PC-3 (cell line): ENCODE data around the gene ADAD2.

Source experiments
- EZH2 ChIP-seq: fragments of 300-600 bp; sonication (generic); IDR thresholded peaks from one replicate; pipeline ENCODE4 v1.6.1; 2017; ENCODE audit warnings: antibody characterized with exemption, mild to moderate bottlenecking, low read length; ENCODE audit not compliant: unreplicated experiment
- EZH2phosphoT487 ChIP-seq: fragments of 300-600 bp; sonication (generic); IDR thresholded peaks from 2 replicates; pipeline ENCODE4 v1.6.1; 2018; ENCODE audit warnings: mild to moderate bottlenecking, antibody characterized with exemption, low read length, borderline replicate concordance
- TF ChIP-seq, protein P1 (sequence below): fragments of 300-600 bp; sonication (generic); conservative IDR thresholded peaks from 2 replicates; pipeline ENCODE4 v1.5.1; 2017; ENCODE audit warnings: antibody characterized with exemption, low read depth, mild to moderate bottlenecking, low read length

DNA sequence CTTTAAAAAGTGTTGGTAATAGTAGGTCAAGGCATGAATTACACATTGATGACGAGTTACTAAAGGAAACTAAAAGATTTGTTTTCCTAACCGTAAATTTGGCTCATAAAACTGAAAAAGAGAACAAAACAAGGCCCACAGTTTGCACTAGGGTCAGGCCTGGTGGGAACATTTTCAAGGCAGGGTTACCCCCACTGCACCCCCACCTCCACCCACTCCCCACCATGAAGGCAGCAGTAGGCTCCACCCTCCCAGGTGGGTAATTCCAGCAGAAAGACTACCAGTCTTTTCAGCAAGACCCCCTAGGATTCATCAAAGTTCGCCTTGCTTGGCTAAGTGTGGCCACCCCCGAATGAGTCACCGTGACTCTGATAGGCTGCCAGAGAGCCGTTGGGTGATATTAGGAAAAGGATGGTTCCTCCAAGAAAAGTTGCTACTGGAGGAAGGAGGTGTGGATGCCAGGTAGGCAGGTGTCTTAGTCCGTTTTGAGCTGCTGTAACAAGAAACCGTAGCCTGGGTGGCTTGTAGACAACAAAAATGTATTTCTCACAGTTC is 37.2 kb upstream of the ADAD2 start:
- TF ChIP-seq, protein P1, sequence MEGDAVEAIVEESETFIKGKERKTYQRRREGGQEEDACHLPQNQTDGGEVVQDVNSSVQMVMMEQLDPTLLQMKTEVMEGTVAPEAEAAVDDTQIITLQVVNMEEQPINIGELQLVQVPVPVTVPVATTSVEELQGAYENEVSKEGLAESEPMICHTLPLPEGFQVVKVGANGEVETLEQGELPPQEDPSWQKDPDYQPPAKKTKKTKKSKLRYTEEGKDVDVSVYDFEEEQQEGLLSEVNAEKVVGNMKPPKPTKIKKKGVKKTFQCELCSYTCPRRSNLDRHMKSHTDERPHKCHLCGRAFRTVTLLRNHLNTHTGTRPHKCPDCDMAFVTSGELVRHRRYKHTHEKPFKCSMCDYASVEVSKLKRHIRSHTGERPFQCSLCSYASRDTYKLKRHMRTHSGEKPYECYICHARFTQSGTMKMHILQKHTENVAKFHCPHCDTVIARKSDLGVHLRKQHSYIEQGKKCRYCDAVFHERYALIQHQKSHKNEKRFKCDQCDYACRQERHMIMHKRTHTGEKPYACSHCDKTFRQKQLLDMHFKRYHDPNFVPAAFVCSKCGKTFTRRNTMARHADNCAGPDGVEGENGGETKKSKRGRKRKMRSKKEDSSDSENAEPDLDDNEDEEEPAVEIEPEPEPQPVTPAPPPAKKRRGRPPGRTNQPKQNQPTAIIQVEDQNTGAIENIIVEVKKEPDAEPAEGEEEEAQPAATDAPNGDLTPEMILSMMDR = no peak
- TF ChIP-seq EZH2phosphoT487 (no peak), EZH2 (no peak)
